GM12878 (cell line): ENCODE measurements around the gene SC5D. TPM values are rescaled to one million over a fixed set of nuclear protein-coding genes. Genes with fewer than 3 reads are reported as not detected.
A peak's percentile ranks its signal among the peaks of the same experiment; 100 is the strongest.

ENCODE experiments used
- ATF2 ChIP-seq: IDR thresholded peaks from 2 replicates; pipeline ENCODE4 v1.6.1; 2012; ENCODE audit warnings: low read length, inconsistent platforms
- HDAC2 ChIP-seq: fragments of 200-600 bp; sonication (generic); IDR thresholded peaks from 2 replicates; pipeline ENCODE4 v1.6.1; 2017
- JUNB ChIP-seq: IDR thresholded peaks from 2 replicates; pipeline ENCODE4 v1.6.1; 2016; ENCODE audit warnings: antibody characterized with exemption, mild to moderate bottlenecking
- JUND ChIP-seq: IDR thresholded peaks from 2 replicates; pipeline ENCODE4 v1.6.1; 2012; ENCODE audit warnings: low read depth, mild to moderate bottlenecking, low read length, improper control_type of control experiment, moderate library complexity
- KLF5 ChIP-seq: fragments of 450-650 bp; IDR thresholded peaks from 2 replicates; pipeline ENCODE4 v1.6.1; 2014; ENCODE audit warnings: mild to moderate bottlenecking; ENCODE audit not compliant: partially characterized antibody
- PAX5 ChIP-seq: IDR thresholded peaks from 2 replicates; pipeline ENCODE4 v1.6.1; 2011; ENCODE audit warnings: low read depth, low read length, borderline replicate concordance
- RELA ChIP-seq: fragments of 450-650 bp; IDR thresholded peaks from 2 replicates; pipeline ENCODE4 v1.8.0; 2014; ENCODE audit warnings: borderline replicate concordance; ENCODE audit not compliant: partially characterized antibody
- REST ChIP-seq: IDR thresholded peaks from 2 replicates; pipeline ENCODE4 v1.6.1; 2012; ENCODE audit warnings: mild to moderate bottlenecking, low read depth, low read length
- SREBF2 ChIP-seq: IDR thresholded peaks from 2 replicates; pipeline ENCODE4 v1.6.1; 2012; ENCODE audit warnings: mild to moderate bottlenecking, low read length
- TARDBP ChIP-seq: IDR thresholded peaks from 2 replicates; pipeline ENCODE4 v1.6.1; 2016; ENCODE audit warnings: borderline replicate concordance
- ZNF592 ChIP-seq: fragments of 450-650 bp; IDR thresholded peaks from 2 replicates; pipeline ENCODE4 v1.6.1; 2017; ENCODE audit warnings: mild to moderate bottlenecking, moderate library complexity
- polyA plus RNA-seq, 11 experiments: library from polyadenylated mRNA; depleted of rRNA in 4 of 11; unstranded in 6 of 11; stranded (reverse) in 5 of 11; fragments of >200 nt; fragmentation: Nextera tagmentation in 4 of 11; fragmentation: Illumina TruSeq in 1 of 11; extraction: Ambion mirVana in 4 of 11; extraction: Trizol in 1 of 11; gene quantifications; 1 replicate in 1 of 11; 2 replicates in 10 of 11; pipeline versions ENCODE4 v1.2.1 to v1.2.3, GENCODE V29; 2011 to 2016; ENCODE audit warnings: inconsistent platforms in 2 of 11, missing spikeins in 2 of 11, low read depth in 1 of 11
- total RNA-seq, 4 experiments: library from RNA; depleted of rRNA in 3 of 4; stranded (reverse); fragments of >200 nt in 3 of 4; fragmentation: Illumina TruSeq in 1 of 4; extraction: Trizol in 1 of 4; gene quantifications; 2 replicates each; pipeline versions ENCODE4 v1.2.1 to v1.2.3, GENCODE V29; 2013 to 2021
- TF ChIP-seq, protein P1 (sequence below): IDR thresholded peaks from 2 replicates; pipeline ENCODE4 v1.6.1; 2011; ENCODE audit warnings: borderline replicate concordance, low read depth, mild to moderate bottlenecking, moderate library complexity, low read length; ENCODE audit not compliant: insufficient read depth, poor library complexity, severe bottlenecking
- TF ChIP-seq, protein P2 (sequence below): fragments of 450-650 bp; IDR thresholded peaks from 2 replicates; pipeline ENCODE4 v1.6.1; 2016; ENCODE audit warnings: mild to moderate bottlenecking
- TF ChIP-seq, protein P3 (sequence below): fragments of 450-650 bp; IDR thresholded peaks from 2 replicates; pipeline ENCODE4 v1.6.1; 2017; ENCODE audit warnings: borderline replicate concordance
- TF ChIP-seq, protein P4 (sequence below): fragments of 450-650 bp; IDR thresholded peaks from 2 replicates; pipeline ENCODE4 v1.6.1; 2014; ENCODE audit warnings: mild to moderate bottlenecking

The SC5D gene
- total and polyA plus RNA-seq, 10 of the 15 experiments (the other 5 are each of a cell fraction or from before 2014, with no cell fraction given), result 23.7 to 134 (median 30.8) TPM

DNA sequence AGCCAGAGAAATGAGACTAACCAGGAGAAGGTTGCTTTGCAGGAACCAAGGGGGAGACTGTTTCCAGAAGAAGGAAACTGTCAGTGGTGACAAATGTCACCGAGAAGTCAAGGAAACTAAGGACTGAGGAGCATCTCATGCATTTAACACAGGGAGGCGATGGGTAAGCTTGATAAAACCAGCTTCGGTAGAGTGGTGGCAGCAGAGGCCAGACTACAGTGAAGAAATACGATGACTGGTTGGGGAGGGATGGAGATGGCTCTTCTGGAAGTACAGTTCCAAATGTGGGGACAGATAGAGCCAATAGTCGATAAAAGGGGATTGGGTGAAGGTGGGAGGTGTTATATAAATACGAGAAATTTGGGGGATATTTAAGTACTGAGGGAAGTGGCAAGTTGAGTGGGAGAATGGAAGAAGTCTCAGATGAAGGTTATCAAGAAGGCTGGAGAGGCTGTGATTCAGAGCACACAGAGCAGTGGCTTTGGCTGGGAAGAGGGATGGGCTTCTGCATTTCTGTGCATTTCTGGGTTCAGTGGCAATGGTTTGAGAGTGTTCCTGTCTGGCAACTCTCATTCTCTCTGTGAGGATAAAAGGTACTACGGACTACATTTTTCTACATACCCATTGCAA is 29.2 kb downstream of the SC5D start (continued):
- TF ChIP-seq ATF2 (no peak), REST (no peak), RELA (peak; percentile 48), HDAC2 (no peak), PAX5 (no peak), SREBF2 (no peak), JUND (no peak), JUNB (no peak), TARDBP (no peak), KLF5 (no peak), ZNF592 (no peak; the same call in 1 of the 2 replicates)
- TF ChIP-seq, protein P1, sequence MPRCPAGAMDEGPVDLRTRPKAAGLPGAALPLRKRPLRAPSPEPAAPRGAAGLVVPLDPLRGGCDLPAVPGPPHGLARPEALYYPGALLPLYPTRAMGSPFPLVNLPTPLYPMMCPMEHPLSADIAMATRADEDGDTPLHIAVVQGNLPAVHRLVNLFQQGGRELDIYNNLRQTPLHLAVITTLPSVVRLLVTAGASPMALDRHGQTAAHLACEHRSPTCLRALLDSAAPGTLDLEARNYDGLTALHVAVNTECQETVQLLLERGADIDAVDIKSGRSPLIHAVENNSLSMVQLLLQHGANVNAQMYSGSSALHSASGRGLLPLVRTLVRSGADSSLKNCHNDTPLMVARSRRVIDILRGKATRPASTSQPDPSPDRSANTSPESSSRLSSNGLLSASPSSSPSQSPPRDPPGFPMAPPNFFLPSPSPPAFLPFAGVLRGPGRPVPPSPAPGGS, result no peak
- TF ChIP-seq, protein P2, sequence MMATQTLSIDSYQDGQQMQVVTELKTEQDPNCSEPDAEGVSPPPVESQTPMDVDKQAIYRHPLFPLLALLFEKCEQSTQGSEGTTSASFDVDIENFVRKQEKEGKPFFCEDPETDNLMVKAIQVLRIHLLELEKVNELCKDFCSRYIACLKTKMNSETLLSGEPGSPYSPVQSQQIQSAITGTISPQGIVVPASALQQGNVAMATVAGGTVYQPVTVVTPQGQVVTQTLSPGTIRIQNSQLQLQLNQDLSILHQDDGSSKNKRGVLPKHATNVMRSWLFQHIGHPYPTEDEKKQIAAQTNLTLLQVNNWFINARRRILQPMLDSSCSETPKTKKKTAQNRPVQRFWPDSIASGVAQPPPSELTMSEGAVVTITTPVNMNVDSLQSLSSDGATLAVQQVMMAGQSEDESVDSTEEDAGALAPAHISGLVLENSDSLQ, result peak; percentile 26; the same call in 1 of the 2 replicates
- TF ChIP-seq, protein P3, sequence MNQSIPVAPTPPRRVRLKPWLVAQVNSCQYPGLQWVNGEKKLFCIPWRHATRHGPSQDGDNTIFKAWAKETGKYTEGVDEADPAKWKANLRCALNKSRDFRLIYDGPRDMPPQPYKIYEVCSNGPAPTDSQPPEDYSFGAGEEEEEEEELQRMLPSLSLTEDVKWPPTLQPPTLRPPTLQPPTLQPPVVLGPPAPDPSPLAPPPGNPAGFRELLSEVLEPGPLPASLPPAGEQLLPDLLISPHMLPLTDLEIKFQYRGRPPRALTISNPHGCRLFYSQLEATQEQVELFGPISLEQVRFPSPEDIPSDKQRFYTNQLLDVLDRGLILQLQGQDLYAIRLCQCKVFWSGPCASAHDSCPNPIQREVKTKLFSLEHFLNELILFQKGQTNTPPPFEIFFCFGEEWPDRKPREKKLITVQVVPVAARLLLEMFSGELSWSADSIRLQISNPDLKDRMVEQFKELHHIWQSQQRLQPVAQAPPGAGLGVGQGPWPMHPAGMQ, result no peak
- TF ChIP-seq, protein P4, sequence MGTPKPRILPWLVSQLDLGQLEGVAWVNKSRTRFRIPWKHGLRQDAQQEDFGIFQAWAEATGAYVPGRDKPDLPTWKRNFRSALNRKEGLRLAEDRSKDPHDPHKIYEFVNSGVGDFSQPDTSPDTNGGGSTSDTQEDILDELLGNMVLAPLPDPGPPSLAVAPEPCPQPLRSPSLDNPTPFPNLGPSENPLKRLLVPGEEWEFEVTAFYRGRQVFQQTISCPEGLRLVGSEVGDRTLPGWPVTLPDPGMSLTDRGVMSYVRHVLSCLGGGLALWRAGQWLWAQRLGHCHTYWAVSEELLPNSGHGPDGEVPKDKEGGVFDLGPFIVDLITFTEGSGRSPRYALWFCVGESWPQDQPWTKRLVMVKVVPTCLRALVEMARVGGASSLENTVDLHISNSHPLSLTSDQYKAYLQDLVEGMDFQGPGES, result no peak
